ENCODE results near the gene IQCN. TPM values are rescaled to one million over a fixed set of nuclear protein-coding genes. Genes with fewer than 3 reads are reported as not detected.

IQCN gene
- total RNA-seq, 2 donors from 2014 or later, result 4.3 to 6.1 TPM

DNA sequence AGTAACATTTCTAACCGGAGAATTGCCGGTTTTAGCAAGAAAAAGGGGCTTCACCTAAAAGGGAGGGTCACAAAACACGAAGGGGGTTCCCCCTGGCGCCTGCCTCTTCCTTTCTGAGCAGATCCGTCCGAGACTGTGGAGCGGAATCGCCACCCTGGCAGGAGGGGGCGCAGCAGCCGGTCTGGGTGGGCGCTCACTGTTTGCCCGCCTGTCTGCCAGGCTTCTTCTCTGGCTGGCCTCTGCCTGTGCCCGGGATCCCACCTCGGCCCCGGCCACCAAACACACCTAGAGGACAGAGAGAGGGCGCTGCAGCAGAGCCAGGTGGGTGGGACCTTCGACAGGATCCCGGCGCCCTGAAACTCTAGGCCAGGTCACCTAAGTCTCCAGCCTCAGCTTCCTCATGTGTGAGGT is 33.0 kb upstream of the IQCN start:
- intact Hi-C loops (cut with DNase I, micrococcal nuclease), result no loop called here
- ATAC-seq (no peak), DNase-seq (no peak)

DNA sequence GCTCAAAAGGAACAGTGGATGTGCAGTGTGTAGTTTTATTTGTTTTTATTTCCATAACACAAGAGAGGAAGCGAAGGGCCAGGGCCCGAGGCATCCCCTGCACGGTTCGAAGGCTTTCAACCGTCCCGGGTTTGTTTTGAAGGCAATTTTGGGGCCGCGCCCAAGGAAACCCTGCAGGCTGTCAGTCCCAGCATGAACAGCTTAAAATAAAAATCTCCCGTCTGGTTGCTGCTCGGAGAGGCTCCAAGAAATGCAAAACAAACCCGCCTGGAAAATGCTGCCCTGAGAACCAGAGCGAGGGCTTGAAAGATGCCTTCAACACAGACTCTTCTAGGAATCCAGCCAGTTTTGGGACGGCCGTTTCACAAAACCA is 32.6 kb upstream of the IQCN start:
- intact Hi-C loops (cut with DNase I, micrococcal nuclease), result no loop called here
- no peak for DNase-seq
- ATAC-seq, result no peak

DNA sequence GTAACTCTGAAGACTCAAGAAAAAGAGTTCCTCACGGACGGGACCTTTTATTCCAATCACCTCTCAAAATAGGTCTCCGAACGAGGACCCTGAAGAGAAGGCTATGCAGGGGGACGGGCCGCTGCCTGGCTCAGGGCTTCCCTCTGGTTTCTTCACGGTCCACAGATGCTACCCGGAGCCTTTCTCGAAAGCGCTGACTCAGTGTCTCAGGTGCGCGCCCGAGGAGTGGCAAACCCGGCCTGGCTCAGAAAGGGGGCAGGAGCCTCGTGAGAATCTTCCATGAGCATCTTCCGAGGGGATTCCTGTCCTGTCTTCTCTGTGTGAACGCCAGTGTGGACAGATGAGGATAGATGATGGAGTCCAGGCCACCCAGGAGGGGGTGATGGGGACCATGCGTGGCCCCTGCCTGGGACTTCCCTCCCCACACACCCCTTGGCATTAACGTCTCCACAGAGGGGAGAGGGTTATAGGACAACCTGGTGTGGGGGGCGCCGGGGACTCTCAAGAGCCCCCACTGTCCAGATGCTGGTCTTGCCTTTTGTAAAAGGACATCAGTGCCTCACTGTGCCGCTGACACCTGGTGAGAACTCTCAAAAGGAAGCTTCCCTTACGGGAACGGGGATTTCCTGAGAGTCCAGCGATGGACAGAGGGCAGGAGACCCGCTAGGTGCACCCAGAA is 32.1 kb upstream of the IQCN start:
- intact Hi-C loops (cut with DNase I, micrococcal nuclease), result no loop called here
- ATAC-seq (no peak), DNase-seq (no peak)

GRCh38 chr19:18304458-18305310 is 30.4 kb upstream of the IQCN start:
- intact Hi-C loops (cut with DNase I, micrococcal nuclease), result no loop called here
- DNase-seq (peak; percentile 71 to 76), ATAC-seq (peak; percentile 38)

DNA sequence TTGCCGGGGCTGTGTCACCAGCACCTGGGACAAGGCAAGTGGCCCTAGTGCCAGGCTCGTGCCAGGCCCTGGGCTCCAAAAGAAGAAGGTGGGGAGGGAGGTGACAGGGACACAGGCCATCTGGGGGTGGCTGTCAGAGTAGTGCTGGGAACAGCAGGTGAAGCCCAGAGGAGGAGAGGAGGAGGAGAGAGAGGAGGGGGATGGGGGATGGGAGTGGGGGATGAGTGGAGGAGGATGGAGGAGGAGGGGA is 29.9 kb upstream of the IQCN start:
- DNase-seq, result no peak
- intact Hi-C loops (cut with DNase I, micrococcal nuclease), result no loop called here
- no peak for ATAC-seq

- no peak for ATAC-seq
- intact Hi-C loops (cut with DNase I, micrococcal nuclease), result no loop called here
- no peak for DNase-seq
These were observed 27.5 kb upstream of the IQCN start for GRCh38 chr19:18301718-18302111.

GRCh38 chr19:18300930-18301717 is 26.9 kb upstream of the IQCN start:
- DNase-seq (peak; percentile 62 to 73), ATAC-seq (peak; percentile 79)
- intact Hi-C loops (cut with DNase I, micrococcal nuclease), result no loop called here

DNA sequence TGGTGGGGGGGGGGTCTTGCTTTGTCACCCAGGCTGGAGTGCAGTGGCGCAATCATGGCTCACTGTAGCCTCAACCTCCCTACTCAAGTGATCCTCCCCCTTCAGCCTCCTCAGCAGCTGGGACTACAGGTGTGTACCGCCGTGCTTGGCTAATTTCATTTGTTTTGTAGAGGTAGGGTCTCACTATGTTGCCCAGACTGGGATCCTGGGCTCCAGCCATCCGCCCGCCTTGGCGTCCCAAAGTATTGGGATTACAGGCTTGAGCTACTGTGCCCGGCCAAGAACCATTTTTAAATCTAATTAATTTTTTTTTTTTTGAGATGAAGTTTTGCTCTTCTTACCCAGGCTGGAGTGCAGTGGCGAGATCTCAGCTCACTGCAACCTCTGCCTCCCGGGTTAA is 25.4 kb upstream of the IQCN start:
- DNase-seq (no peak), ATAC-seq (no peak)
- intact Hi-C loops (cut with DNase I, micrococcal nuclease), result no loop called here

DNA sequence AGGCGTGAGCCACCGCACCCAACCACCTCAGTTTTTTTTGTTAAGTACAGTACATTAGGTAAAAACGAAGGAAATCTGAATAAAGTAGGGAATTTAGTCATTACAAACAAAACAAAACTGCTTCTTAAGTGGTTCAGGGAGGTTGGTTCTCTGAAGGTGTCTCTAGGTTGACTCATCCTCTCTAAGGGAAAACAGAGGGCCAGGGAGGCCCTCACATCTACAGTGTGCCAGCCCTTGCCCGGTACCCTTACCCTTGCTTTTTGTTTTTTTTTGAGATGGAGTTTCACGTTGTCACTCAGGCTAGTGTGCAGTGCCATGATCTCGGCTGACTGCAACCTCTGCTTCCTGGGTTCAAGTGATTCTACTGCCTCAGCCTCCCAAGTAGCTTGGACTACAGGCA is 24.3 kb upstream of the IQCN start:
- ATAC-seq, result no peak
- intact Hi-C loops (cut with DNase I, micrococcal nuclease), result no loop called here

DNA sequence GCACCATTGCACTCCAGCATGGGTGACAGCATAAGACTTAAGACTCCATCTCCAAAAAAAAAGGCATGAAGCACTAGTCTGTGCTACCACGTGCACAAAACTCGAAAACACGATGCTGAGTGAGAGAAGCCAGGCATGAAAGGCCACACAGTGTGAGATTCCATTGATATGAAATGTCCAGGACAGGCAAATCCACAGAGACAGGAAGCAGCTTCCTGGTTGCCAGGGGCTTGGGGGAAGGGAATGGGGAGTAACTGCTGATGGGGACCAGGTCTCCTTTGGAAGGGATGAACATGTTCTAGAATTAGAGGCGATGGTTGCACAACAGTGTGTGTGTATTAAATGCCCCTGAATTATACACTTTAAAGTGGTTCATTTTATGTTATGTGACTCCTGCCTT is 23.1 kb upstream of the IQCN start:
- DNase-seq (no peak), ATAC-seq (no peak)
- intact Hi-C loops (cut with DNase I, micrococcal nuclease), result no loop called here

More for the DNA sequence above, 24.3 kb upstream of the IQCN start:
- DNase-seq, result no peak

GRCh38 chr19:18295034-18295451 is 20.8 kb upstream of the IQCN start:
- ATAC-seq (no peak), DNase-seq (no peak)
- intact Hi-C loops (cut with DNase I, micrococcal nuclease), result no loop called here

DNA sequence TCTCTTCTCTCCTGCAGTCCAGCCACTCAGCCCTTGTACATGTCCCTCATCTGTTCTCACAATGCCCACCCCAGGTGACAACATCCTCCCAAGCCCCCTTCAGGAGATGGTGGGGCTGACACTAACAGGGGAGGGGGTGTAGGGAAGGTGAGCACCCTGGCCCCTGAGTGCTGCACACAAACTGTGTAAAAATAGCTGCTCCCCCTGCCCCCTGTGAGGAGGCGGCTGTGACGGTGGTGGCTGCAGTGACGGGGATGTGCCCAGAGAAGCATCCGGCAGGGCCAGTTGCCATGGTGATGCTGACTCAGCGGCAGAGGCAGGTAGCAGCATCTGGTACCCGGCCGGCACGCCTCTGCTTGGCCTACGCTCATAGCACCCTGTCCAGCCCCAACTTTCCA is 20.2 kb upstream of the IQCN start:
- DNase-seq, result peak in 1 of 2 donors; percentile 70
- ATAC-seq, result no peak
- intact Hi-C loops (cut with DNase I, micrococcal nuclease), result no loop called here

DNA sequence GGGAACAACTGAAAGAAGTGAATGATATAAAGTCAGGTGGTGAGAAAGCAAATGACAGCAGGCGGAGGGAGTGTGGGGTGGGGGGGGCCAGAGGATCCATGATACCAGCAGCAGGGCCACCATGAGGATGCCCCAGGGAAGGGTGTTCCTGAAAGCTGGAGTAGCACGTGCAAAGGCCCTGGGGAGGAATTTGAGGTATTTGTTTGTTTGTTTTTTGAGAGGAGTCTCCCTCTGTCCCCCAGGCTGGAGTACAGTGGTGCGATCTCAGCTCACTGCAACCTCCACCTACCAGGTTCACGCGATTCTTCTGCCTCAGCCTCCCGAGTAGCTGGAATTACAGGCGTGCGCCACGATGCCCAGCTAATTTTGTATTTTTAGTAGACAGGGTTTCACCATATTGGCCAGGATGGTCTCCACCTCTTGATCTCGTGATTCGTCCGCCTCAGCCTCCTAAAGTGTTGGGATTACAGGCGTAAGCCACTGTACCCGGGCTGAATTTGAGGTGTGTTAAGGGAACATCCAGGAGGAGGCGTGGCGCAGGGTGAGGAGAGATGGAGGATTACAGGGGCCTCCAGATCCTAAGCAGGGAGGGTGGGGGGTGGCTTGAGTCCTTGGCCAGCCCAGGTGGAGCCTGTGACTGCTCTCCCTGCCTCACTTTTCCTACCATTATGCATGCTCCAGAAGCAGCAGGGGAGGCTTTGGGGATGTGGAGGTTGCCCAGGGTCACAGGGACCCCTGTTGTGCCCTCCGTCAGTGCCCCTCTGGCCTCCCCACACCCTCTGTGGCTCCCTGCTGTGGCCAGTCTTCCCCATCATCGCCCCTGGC is 19.6 kb upstream of the IQCN start:
- DNase-seq, result no peak
- intact Hi-C loops (cut with DNase I, micrococcal nuclease), result no loop called here
- no peak for ATAC-seq

- intact Hi-C loops (cut with DNase I, micrococcal nuclease), result no loop called here
- DNase-seq (peak; percentile 81 to 87), ATAC-seq (peak; percentile 59)
These were observed 18.8 kb upstream of the IQCN start for GRCh38 chr19:18292810-18293641.

GRCh38 chr19:18292462-18292809 is 18.2 kb upstream of the IQCN start:
- no peak for ATAC-seq
- no peak for DNase-seq
- intact Hi-C loops (cut with DNase I, micrococcal nuclease), result no loop called here

- peak; percentile 90 to 92 for DNase-seq
- peak; percentile 80 for ATAC-seq
- intact Hi-C loops (cut with DNase I, micrococcal nuclease), result no loop called here
These were observed 17.6 kb upstream of the IQCN start for GRCh38 chr19:18291590-18292461.

DNA sequence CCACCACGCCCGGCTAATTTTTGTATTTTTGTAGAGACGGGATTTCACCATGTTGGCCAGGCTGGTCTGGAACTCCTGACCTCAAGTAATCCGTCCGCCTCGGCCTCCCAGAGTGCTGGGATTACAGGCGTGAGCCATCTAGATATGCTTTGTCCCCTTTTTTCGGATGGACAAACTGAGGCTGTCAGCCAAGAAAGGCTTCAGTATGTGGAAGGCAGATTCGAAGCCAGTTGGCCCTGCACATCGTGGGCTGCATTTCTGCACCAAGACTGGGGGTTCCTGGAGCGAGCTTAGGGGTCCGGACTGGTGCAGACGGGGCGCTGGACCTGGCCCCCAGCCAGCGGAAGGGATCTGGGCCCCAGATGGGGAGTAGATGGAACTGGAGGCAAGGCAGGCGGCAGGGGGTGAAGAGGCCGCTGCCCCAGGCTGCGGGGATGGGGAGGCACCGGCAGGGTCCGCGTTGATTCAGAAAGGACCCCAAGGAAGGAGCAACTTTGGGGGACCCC is 16.8 kb upstream of the IQCN start:
- ATAC-seq (no peak), DNase-seq (no peak)
- intact Hi-C loops (cut with DNase I, micrococcal nuclease), result no loop called here

Data from left colon (tissue), 2 donors.